ENCODE data around the gene C11orf91.

DNA sequence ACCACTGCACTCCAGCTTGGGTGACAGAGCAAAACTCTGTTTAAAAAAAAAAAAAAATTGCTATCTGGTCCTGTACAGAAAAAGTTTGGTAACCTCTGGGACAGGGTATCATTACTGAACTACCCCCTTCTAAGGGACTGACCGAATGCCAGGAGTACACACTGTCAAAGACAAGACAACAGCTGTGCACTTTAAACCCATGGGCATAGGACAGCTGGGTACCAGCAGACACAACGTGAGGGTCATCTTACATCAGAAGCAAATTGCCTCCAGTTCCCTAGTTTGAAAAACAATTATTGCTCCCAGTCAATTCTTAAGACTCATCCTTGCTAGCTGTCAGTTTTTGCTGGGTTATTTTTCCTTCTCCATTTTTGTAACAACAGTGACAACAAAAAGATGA is 17.8 kb upstream of the C11orf91 start:
- TF ChIP-seq, protein P1, sequence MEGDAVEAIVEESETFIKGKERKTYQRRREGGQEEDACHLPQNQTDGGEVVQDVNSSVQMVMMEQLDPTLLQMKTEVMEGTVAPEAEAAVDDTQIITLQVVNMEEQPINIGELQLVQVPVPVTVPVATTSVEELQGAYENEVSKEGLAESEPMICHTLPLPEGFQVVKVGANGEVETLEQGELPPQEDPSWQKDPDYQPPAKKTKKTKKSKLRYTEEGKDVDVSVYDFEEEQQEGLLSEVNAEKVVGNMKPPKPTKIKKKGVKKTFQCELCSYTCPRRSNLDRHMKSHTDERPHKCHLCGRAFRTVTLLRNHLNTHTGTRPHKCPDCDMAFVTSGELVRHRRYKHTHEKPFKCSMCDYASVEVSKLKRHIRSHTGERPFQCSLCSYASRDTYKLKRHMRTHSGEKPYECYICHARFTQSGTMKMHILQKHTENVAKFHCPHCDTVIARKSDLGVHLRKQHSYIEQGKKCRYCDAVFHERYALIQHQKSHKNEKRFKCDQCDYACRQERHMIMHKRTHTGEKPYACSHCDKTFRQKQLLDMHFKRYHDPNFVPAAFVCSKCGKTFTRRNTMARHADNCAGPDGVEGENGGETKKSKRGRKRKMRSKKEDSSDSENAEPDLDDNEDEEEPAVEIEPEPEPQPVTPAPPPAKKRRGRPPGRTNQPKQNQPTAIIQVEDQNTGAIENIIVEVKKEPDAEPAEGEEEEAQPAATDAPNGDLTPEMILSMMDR (IDR thresholded peaks at IDR 0.05) = no peak
- no peak for TF ChIP-seq POLR2A (IDR thresholded peaks at IDR 0.05)
